ENCODE results near the gene BMP7. TPM values are rescaled to one million over a fixed set of nuclear protein-coding genes. Genes with fewer than 3 reads are reported as not detected.

Gene BMP7
- total RNA-seq, 2 experiments from 2014 or later: not detected

DNA sequence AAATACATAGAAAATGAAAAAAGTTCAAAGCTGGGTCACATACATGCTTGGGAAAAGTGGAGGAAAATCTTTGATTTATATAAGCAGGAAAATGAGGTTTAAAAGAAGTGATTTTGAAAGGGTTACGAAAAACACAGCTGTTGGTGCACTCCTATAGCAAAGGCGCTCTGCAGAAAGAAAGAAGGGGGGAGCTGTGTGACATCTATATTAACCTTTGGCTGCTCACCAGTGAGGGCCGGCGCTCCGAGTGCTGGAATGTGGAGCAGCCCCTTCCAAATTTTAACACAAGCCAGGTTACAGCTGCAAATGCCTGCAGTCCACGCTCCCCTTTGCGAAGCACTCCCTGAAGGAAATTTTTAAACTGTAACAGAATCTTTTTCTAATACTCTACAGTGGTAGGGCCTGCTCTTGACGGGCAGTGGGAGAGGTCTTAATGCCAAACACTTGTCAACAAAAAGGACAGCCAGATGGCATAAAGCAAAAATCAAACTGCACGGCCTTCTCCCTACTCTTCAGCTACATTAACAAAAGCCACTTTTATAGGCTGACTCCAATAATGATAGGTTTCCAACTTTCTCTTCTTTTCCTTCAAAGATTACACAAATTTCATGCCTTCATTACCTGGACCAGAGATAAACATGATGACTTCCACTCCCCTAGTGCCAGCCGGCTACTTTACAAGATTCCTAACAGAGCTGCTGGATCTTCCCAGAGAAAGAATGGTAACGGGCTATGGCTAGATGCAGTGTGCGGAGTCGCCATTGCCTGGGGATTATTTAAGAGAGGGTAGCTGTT is 4.8 kb downstream of the BMP7 start:
- Mint-ChIP-seq H3K27me3 (peaks cover 50% of the 10 kb centered on the region), H3K27ac (no peak overlapping the region), H3K4me3 (no peak overlapping the region), H3K36me3 (no peaks in the 10 kb centered on the region), H3K4me1 (ENCODE audit: low read depth) (no peaks in the 10 kb centered on the region), H3K9me3 (no peaks in the 10 kb centered on the region)
- ChIA-PET CTCF (no interaction called here), POLR2A (no interaction called here)
- intact Hi-C loops (cut with micrococcal nuclease): no loop called here
- DNase-seq: no peak

DNA sequence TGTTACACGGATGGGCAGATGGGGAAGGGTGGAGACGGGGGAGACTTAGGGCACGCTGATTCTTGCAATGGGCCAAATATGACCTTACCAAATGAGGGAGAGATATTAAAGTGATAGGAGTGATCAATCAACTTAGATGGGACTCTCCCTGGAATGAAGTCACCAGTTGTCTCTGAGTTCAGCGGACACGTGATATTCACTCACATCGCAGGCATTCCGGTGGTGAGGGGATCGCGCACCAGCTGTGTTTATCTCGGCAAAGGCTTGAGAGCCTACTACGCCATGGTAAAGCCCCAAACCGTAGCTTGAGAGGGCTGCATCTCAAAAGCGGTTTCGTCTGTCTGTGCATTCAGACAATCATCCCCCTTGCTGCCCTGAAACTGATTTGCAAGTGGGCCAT is 5.5 kb downstream of the BMP7 start:
- H3K4me3 Mint-ChIP-seq: no peak overlapping the region
- CTCF ChIA-PET: no interaction called here
- no peaks in the 10 kb centered on the region for H3K36me3 Mint-ChIP-seq
- H3K27me3 Mint-ChIP-seq: peaks cover 50% of the 10 kb centered on the region
- no peak for DNase-seq
- no peak overlapping the region for H3K27ac Mint-ChIP-seq
- no peaks in the 10 kb centered on the region for H3K4me1 Mint-ChIP-seq (ENCODE audit: low read depth)
- POLR2A ChIA-PET: no interaction called here
- intact Hi-C loops (cut with micrococcal nuclease): no loop called here
- H3K9me3 Mint-ChIP-seq: no peaks in the 10 kb centered on the region

DNA sequence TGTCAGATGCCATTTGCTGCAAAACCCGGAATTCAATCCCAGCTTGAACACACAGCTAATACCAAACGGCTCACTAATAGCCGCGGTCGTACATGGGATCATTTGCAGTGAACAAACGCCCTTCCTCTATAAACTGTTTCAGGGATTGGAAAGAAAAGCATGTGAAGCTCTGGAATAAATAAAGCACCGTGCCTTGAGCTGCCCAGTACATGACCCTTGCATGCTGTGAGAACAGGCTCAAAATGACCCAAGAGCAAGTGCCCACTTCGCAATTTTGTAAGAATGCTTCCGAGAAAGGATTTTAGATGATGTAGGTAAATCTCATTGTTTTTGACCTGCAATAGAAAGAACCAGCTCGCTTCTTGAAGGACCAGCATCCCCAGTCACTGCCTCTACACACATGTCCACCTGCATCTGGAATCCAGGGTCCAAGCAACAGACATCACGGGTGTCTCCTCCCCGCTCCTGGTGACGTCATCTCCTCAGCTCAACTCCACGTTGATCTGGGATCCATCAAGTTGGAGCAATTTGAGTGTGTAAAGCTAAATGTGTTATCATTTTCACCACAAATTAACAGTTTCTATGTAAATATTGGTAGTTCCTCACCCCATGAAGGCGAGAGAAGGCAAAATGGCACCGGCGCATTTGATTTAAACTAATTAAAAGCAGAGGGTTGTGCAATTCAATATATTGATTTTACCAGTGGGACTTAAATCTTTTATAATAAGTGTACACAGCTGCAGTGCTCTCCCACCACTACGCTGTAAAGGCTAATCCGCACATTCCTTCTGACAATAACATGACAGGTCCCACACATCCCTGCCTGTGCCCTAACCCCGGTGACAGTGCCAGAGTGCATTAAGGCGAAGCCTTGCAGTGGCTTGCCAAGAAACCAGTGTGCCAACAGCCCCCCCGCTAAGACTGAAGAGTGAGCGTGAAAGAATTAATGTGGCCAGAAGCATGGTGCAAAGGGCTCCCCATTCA is 6.2 kb downstream of the BMP7 start:
- peaks cover 48% of the 10 kb centered on the region for H3K27me3 Mint-ChIP-seq
- CTCF ChIA-PET: no interaction called here

DNA sequence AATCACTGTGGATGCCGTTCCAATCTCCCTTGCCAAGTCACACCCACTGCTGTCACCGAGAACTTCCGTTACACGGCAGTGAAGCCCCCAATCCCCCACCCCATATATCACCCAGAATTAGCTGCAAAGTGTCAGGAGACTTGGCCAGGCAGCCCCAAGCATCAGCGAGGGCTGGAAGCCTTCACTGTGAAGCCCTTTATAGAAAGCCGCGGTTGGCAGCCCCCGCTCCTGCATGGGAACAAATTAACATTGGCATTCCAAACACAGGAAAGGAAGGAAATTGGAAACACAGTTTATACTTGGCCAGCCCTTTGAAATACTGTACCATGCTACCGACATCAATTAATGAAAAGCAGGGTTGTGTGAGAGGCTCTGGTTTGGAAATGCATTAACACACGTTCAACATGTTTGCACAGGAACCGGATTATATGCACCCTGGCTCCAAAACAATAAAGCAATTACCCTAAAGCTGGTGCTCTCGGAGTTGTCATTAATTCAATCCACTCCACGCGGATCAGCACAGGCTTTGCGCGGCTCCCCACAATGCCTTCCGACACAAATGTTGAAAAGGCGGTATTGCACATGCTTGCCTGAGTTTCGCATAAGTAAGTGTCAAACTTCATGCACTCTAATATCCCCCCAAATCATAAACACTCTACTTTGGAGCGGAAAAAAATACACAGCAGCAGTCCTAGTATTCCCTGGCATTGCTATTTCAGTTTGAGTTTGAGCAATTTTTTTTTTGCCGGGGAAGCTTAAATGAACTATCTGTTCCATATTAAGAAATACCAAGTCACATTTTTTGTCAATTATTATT is 7.1 kb downstream of the BMP7 start:
- CTCF ChIA-PET: no interaction called here
- Mint-ChIP-seq H3K4me1 (ENCODE audit: low read depth) (no peaks in the 10 kb centered on the region), H3K27ac (no peak overlapping the region), H3K36me3 (no peaks in the 10 kb centered on the region), H3K9me3 (no peaks in the 10 kb centered on the region), H3K27me3 (peaks cover 53% of the 10 kb centered on the region), H3K4me3 (no peak overlapping the region)
- POLR2A ChIA-PET: no interaction called here
- DNase-seq: no peak
- intact Hi-C loops (cut with micrococcal nuclease): no loop called here

More for the DNA sequence above, 6.2 kb downstream of the BMP7 start:
- Mint-ChIP-seq H3K4me3 (no peak overlapping the region), H3K9me3 (no peaks in the 10 kb centered on the region), H3K4me1 (ENCODE audit: low read depth) (no peaks in the 10 kb centered on the region), H3K27ac (no peak overlapping the region), H3K36me3 (no peaks in the 10 kb centered on the region)
- no peak for DNase-seq
- intact Hi-C loops (cut with micrococcal nuclease): no loop called here
- POLR2A ChIA-PET: no interaction called here

DNA sequence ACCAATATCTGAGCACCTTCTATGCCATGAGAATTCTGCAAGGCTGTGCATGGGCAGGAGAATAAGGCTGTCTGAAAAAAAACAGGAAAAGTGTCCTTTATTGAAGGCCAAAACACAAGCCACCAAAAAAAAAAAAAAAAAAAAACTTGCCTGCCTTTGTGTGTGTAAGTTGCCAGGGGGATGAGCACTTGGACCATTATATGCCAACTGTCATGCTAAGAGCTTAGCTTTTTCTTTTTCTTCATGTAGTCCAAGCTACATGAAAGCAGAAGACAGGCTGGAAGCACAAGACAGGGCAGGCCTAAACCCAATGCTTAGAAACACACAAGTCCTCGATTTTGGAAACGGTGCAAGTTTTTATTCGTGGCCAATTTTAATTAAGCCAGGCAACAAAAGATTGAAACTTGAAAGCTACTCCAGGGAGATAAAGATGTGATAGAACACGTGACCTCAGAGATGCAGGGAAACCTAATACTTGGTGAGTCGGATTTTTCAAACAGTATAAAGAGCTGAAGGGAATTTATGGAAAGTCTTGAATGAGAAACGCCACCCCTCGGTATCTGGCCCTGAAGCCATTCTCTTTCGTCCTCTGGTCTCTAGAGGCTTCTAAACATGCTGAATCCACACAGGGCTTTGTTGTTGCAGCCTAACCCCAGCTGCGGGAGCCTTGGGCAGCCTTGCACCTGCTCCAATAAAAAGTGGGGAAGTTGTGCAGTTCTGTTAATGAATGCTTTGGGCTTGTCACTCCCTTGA is 8.6 kb downstream of the BMP7 start:
- intact Hi-C loops (cut with micrococcal nuclease): no loop called here
- ChIA-PET POLR2A (no interaction called here), CTCF (no interaction called here)

DNA sequence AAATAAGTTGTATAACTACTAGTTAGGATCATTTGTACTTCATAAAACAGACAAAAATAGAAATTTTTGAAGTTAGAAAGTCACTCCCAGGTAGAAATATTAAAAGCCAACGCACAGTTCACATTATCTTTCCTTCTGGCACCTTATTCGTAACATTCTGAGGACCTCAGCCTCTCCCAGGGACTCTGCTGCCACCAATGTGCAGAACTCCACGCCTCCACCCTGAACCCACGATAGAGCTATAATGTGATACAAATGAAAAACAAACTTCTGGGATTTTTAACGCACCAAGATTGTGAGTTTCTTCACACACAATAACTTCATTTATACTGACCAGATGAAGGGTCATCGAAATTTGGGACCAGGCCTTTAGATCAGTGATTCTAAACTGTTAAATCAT is 9.5 kb downstream of the BMP7 start:
- ChIA-PET CTCF (no interaction called here), POLR2A (no interaction called here)
- H3K4me3 Mint-ChIP-seq: no peak overlapping the region
- no peak overlapping the region for H3K27ac Mint-ChIP-seq
- peaks cover 38% of the 10 kb centered on the region for H3K27me3 Mint-ChIP-seq
- no peaks in the 10 kb centered on the region for H3K9me3 Mint-ChIP-seq
- H3K36me3 Mint-ChIP-seq: no peaks in the 10 kb centered on the region
- intact Hi-C loops (cut with micrococcal nuclease): no loop called here
- H3K4me1 Mint-ChIP-seq (ENCODE audit: low read depth): no peaks in the 10 kb centered on the region
- no peak for DNase-seq

More for the DNA sequence above, 8.6 kb downstream of the BMP7 start:
- no peaks in the 10 kb centered on the region for H3K4me1 Mint-ChIP-seq (ENCODE audit: low read depth)
- no peaks in the 10 kb centered on the region for H3K9me3 Mint-ChIP-seq
- H3K4me3 Mint-ChIP-seq: no peak overlapping the region
- H3K27me3 Mint-ChIP-seq: peaks cover 43% of the 10 kb centered on the region
- DNase-seq: no peak
- no peak overlapping the region for H3K27ac Mint-ChIP-seq
- no peaks in the 10 kb centered on the region for H3K36me3 Mint-ChIP-seq

DNA sequence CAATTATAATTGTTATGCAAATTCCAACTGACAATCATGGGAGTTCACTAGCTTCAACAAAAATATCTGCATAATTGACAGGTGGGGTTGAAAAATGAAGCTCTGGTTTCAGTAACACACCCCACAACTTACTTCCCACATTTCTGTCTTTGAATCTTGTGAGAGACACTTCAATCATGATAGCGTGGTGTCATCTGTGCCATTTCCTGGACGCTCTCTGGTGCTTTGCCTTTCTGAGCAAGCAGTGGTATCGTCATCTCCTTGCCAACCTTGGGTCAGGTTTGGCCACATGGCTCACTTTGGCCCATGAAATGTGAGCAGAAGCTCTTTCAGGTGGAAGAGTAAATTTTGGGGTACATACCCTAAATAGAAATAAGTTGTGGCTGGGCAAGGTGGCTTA is 10.2 kb downstream of the BMP7 start:
- DNase-seq: no peak
- Mint-ChIP-seq H3K27ac (no peak overlapping the region), H3K27me3 (peaks cover 36% of the 10 kb centered on the region), H3K4me3 (no peak overlapping the region), H3K36me3 (no peaks in the 10 kb centered on the region), H3K4me1 (ENCODE audit: low read depth) (peaks cover 1% of the 10 kb centered on the region), H3K9me3 (no peaks in the 10 kb centered on the region)
- ChIA-PET POLR2A (no interaction called here), CTCF (no interaction called here)
- intact Hi-C loops (cut with micrococcal nuclease): no loop called here

DNA sequence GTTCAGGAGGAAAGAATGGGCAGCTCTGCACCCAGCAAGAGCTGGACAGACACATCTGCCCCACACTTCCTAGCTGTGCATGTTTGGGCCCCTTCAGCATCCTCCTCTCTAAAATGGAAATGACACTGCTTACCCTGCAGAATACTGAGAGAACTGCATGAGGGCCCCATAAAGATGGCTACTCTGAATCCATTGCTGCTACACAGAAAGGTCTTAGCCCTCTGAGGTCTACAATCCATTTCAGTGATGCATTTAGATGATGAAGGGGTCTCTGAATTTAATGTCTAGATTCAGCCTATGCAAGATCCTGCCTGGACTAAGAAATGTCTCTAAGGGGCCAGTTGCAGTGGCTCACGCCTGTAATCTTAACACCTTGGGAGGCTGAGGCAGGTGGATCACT is 11.3 kb downstream of the BMP7 start:
- POLR2A ChIA-PET: no interaction called here
- no peak for DNase-seq
- CTCF ChIA-PET: no interaction called here
- Mint-ChIP-seq H3K4me1 (ENCODE audit: low read depth) (peaks cover 2% of the 10 kb centered on the region), H3K27ac (no peak overlapping the region), H3K9me3 (no peaks in the 10 kb centered on the region), H3K36me3 (no peaks in the 10 kb centered on the region), H3K4me3 (no peak overlapping the region), H3K27me3 (peaks cover 31% of the 10 kb centered on the region)
- intact Hi-C loops (cut with micrococcal nuclease): no loop called here

DNA sequence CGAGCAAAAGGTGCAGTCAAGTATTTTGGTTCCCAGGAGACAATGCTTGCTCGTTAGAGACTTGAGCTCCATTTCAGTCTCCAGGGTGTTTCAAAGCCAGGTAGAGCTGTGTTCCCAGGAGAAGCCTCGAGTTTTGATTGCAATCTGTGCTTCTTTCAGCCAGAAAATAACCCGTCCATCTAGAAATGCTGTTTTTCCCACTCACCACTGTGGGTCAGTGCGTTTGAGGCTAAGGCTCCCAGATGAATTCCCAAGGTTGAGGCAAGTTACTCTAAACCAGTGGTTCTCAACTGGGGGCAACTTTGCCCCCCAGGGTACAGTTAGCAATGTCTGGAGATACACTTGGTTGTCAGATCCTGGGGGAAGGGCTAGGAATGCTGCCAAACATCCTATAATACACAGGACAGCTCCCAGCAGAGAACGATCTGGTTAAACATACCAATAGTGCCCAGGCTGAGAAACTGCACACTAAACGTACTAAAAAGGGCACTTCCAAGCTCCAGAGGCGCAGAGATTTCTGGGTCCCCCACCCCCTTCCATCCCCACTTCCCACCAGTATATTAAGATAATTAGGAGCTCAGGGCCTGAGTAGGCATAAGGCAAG is 13.8 kb downstream of the BMP7 start:
- Mint-ChIP-seq H3K27me3 (peaks cover 28% of the 10 kb centered on the region), H3K9me3 (no peaks in the 10 kb centered on the region), H3K27ac (no peak overlapping the region), H3K4me1 (ENCODE audit: low read depth) (peaks cover 2% of the 10 kb centered on the region), H3K4me3 (no peak overlapping the region), H3K36me3 (no peaks in the 10 kb centered on the region)
- intact Hi-C loops (cut with micrococcal nuclease): no loop called here
- no peak for DNase-seq
- ChIA-PET POLR2A (no interaction called here), CTCF (no interaction called here)

DNA sequence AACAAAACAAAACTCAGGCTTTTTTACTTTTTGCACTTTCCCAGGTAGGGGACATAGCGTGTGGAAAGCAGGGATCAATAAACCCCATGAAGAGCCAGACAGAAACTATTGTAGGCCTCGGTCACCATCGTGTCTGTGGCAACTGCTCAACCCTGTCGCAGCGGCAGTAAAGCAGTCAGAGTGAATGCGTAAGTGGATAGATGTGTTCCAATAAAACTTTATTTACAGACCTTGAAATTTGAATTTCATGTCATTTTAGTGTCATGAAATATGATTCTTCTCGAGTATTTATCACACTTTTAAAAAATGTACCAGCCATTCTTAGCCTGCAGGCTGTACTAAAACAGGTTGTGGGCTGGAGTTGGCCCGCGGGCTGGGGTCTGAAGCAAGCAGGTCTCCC is 14.5 kb downstream of the BMP7 start:
- Mint-ChIP-seq H3K4me1 (ENCODE audit: low read depth) (peaks cover 2% of the 10 kb centered on the region), H3K4me3 (no peak overlapping the region), H3K36me3 (no peaks in the 10 kb centered on the region), H3K9me3 (no peaks in the 10 kb centered on the region), H3K27me3 (peaks cover 27% of the 10 kb centered on the region), H3K27ac (no peak overlapping the region)
- DNase-seq: no peak
- ChIA-PET CTCF (no interaction called here), POLR2A (no interaction called here)
- intact Hi-C loops (cut with micrococcal nuclease): no loop called here

DNA sequence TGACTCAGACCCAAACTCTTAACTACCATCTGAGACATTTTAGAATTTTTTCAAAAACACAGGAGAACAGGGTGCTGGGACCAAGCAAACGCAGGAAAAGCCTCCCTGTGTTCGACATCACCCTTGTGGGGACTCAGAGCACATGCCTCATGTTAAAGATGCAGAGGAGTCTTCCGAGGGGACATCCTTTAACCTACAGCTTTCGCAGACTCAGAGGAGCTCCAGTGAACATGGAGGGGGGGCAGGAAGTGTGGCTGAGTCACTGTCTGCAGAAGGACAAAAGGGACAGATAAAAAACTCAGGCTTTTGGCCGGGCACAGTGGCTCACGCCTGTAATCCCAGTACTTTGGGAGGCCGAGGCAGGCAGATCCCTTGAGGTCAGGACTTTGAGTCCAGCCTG is 15.1 kb downstream of the BMP7 start:
- Mint-ChIP-seq H3K27ac (no peak overlapping the region), H3K36me3 (no peaks in the 10 kb centered on the region), H3K4me3 (no peak overlapping the region), H3K4me1 (ENCODE audit: low read depth) (peaks cover 2% of the 10 kb centered on the region), H3K9me3 (no peaks in the 10 kb centered on the region), H3K27me3 (peaks cover 26% of the 10 kb centered on the region)
- ChIA-PET CTCF (no interaction called here), POLR2A (no interaction called here)
- intact Hi-C loops (cut with micrococcal nuclease): no loop called here
- DNase-seq: no peak
